ENCODE measurements around the gene AAMP.

The AAMP gene

DNA sequence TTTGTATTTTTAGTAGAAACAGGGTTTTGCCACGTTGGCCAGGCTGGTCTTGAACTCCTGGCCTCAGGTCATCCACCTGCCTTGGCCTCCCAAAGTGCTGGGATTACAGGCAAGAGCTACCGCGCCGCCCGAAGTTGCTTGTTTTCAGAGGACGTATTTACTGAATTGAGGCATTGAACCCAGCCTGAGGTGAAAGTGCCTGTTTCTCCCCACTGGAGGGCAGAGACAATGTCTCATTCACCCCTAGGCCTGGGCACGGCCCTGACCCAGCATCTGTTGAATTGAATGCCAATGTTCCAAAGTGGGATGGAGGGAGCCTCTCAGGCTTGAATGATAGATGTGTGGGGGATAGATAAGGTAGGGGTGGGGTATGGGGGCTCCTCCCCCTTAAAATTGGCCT, 26.9 kb upstream of the AAMP start:
- TF ChIP-seq, protein P1, sequence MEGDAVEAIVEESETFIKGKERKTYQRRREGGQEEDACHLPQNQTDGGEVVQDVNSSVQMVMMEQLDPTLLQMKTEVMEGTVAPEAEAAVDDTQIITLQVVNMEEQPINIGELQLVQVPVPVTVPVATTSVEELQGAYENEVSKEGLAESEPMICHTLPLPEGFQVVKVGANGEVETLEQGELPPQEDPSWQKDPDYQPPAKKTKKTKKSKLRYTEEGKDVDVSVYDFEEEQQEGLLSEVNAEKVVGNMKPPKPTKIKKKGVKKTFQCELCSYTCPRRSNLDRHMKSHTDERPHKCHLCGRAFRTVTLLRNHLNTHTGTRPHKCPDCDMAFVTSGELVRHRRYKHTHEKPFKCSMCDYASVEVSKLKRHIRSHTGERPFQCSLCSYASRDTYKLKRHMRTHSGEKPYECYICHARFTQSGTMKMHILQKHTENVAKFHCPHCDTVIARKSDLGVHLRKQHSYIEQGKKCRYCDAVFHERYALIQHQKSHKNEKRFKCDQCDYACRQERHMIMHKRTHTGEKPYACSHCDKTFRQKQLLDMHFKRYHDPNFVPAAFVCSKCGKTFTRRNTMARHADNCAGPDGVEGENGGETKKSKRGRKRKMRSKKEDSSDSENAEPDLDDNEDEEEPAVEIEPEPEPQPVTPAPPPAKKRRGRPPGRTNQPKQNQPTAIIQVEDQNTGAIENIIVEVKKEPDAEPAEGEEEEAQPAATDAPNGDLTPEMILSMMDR (IDR thresholded peaks at IDR 0.05; ENCODE audit: insufficient read depth, low read length, poor library complexity, severe bottlenecking): no peak
- no peak overlapping the region for H3K4me3 ChIP-seq (replicated peaks; ENCODE audit: low read depth, low read length)
- H3K27me3 ChIP-seq (replicated peaks; ENCODE audit: control insufficient read depth, insufficient read depth, low read length): no peaks in the 10 kb centered on the region
- no peaks in the 10 kb centered on the region for H3K36me3 ChIP-seq (ENCODE audit: control insufficient read depth, insufficient read depth, low read length)
- DNase-seq (ENCODE audit: extremely low read depth, insufficient read length): no peak

DNA sequence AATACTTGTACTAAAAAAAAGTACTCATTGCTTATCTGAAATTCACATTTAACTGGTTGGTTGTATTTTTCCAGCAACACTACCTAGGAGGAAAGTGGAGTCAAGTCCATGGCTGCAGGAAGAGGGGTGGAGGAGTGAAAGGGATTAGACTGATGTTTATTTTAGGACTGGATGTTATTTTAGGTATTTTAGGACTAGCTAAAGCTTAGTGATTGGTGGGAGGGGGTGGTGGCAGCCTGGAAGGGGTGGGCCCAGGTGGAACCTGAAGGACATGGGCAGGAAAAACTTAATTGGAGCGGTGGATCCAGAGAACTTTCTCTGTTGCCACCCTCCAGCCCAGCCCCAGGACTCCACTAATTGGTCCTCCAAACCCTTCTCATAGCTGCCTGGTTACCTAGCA, 26.3 kb upstream of the AAMP start:
- H3K4me3 ChIP-seq (replicated peaks; ENCODE audit: low read depth, low read length): no peak overlapping the region
- no peak for DNase-seq (ENCODE audit: extremely low read depth, insufficient read length)
- TF ChIP-seq, protein P1 (IDR thresholded peaks at IDR 0.05; ENCODE audit: insufficient read depth, low read length, poor library complexity, severe bottlenecking): no peak
- no peaks in the 10 kb centered on the region for H3K27me3 ChIP-seq (replicated peaks; ENCODE audit: control insufficient read depth, insufficient read depth, low read length)
- no peaks in the 10 kb centered on the region for H3K36me3 ChIP-seq (ENCODE audit: control insufficient read depth, insufficient read depth, low read length)

DNA sequence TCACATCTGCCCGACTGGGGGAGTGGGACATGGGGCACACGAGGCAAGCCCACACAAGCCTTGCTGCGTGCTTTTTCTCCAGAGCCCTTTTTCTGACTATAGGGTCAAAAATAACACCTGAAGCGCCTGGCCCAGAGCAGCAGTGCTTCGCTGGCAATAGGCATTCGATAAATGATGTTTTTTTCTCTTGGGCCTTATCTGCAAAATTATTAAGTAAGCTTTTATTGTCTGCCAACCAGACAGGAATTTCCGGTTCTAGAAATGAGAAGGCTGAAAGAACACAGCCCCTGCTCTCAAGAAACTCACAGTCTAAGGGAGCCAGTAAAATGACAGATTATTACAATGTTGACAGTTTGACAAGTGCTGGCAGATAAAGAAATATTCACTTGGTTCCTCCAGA, 25.1 kb upstream of the AAMP start:
- Histone ChIP-seq H3K4me3 (replicated peaks; ENCODE audit: low read depth, low read length) (no peak overlapping the region), H3K27me3 (replicated peaks; ENCODE audit: control insufficient read depth, insufficient read depth, low read length) (no peaks in the 10 kb centered on the region), H3K36me3 (ENCODE audit: control insufficient read depth, insufficient read depth, low read length) (no peaks in the 10 kb centered on the region; the same call in 1 of the 2 replicates)
- DNase-seq (ENCODE audit: extremely low read depth, insufficient read length): no peak
- TF ChIP-seq, protein P1 (IDR thresholded peaks at IDR 0.05; ENCODE audit: insufficient read depth, low read length, poor library complexity, severe bottlenecking): no peak

DNA sequence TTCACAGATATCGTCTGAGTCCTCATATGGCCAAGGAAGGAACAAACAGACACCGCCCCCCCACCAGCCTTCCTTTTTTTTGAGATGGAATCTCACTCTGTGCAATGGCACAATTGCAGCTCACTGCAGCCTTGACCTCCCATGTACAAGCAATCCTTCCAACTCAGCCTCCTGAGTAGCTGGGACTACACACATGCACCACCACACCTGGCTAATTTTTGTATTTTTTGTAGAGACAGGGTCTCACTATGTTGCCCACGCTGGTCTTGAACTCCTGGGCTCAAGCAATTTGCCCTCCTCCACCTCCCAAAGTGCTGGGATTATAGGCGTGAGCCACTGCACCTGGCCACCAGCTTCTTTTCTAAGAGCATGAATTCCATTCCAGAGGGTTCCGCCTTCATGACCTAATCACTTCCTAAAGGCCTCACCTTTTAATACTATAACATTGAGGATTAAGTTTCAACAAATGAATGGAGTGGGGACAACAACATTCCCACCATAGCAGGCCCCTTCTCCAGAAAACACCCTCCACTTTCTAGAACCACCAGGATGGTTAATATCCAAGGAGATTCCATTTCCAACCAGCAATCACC, 24.6 kb upstream of the AAMP start:
- DNase-seq (ENCODE audit: extremely low read depth, insufficient read length): no peak
- Histone ChIP-seq H3K36me3 (ENCODE audit: control insufficient read depth, insufficient read depth, low read length) (no peaks in the 10 kb centered on the region; the same call in 1 of the 2 replicates), H3K4me3 (replicated peaks; ENCODE audit: low read depth, low read length) (no peak overlapping the region), H3K27me3 (replicated peaks; ENCODE audit: control insufficient read depth, insufficient read depth, low read length) (no peaks in the 10 kb centered on the region)
- TF ChIP-seq, protein P1 (IDR thresholded peaks at IDR 0.05; ENCODE audit: insufficient read depth, low read length, poor library complexity, severe bottlenecking): no peak

DNA sequence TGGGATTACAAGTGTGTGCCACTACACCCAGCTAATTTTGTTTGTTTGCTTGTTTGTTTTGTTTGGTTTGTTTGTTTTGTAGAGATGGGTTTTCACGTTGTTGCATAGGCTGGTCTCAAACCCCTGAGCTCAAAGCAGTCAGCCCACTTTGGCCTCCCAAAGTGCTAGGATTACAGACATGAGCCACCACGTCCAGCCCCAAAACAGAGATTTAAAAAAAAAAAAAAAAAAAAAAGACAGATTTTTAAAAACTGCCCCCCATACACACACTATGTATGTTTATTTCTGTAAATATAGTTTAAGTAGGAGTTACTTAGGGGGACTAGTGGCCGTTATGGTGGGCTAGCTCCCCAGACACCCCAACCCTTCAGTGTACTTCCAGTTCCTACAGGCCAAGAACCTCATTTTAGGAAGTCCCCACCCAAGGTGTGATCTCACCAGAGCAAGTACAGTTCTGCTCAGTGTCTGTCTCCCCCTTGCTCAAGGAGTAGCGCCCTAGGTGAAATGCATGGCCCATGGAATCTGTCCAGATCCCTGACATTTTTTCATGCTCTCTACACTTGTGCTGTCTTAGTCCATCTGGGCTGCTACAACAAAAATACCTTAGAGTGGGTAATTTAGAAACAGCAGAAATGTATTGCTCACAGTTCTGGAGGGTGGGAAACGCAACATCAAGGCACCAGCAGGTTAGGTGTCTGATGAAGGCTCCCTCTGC, 23.9 kb upstream of the AAMP start:
- TF ChIP-seq, protein P1 (IDR thresholded peaks at IDR 0.05; ENCODE audit: insufficient read depth, low read length, poor library complexity, severe bottlenecking): no peak
- Histone ChIP-seq H3K27me3 (replicated peaks; ENCODE audit: control insufficient read depth, insufficient read depth, low read length) (no peaks in the 10 kb centered on the region), H3K36me3 (ENCODE audit: control insufficient read depth, insufficient read depth, low read length) (no peaks in the 10 kb centered on the region; the same call in 1 of the 2 replicates), H3K4me3 (replicated peaks; ENCODE audit: low read depth, low read length) (no peak overlapping the region)
- no peak for DNase-seq (ENCODE audit: extremely low read depth, insufficient read length)
